ENCODE results near the gene DNM3. TPM values are rescaled to one million over a fixed set of nuclear protein-coding genes. Genes with fewer than 3 reads are reported as not detected.

The DNM3 gene
- total RNA-seq, 1 experiment from 2014 or later, result 1.7 TPM

- in situ Hi-C loops (cut with HindIII; ENCODE audit: low pct_unique_long_range_greater_than_20kb, low sequenced_read_pairs), result no loop called here
These were observed 549.0 kb downstream of the DNM3 start for GRCh38 chr1:172390301-172390682.

GRCh38 chr1:172390683-172391551 is 549.6 kb downstream of the DNM3 start:
- DNase-seq (ENCODE audit: low read depth), result no peak
- in situ Hi-C loops (cut with HindIII; ENCODE audit: low pct_unique_long_range_greater_than_20kb, low sequenced_read_pairs), result no loop called here

More at GRCh38 chr1:172390301-172390682, 549.0 kb downstream of the DNM3 start:
- no peak for DNase-seq (ENCODE audit: low read depth)

DNA sequence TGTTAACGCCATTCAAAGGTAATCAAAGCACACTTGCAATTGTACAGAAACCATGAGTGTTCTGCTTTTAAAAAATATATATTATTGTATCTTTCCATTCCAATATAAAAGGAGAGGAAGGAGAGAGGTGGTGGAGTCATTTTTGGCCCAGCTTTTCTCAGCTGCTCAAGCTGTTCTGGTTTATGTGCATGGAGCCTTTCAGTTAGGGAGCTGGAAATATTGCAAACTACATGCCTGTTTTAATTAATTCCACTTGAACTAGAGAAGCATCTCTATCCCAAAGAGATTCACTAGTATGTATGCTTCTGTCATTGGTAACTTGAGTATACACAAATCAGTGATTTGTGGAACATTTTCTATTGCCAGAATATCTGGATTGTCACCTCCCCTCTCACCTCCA is 550.7 kb downstream of the DNM3 start:
- in situ Hi-C loops (cut with HindIII; ENCODE audit: low pct_unique_long_range_greater_than_20kb, low sequenced_read_pairs), result no loop called here
- DNase-seq (ENCODE audit: low read depth), result no peak

- in situ Hi-C loops (cut with HindIII; ENCODE audit: low pct_unique_long_range_greater_than_20kb, low sequenced_read_pairs), result no loop called here
- DNase-seq (ENCODE audit: low read depth), result no peak
These were observed 552.1 kb downstream of the DNM3 start for GRCh38 chr1:172393354-172393753.

- in situ Hi-C loops (cut with HindIII; ENCODE audit: low pct_unique_long_range_greater_than_20kb, low sequenced_read_pairs), result no loop called here
These were observed 552.9 kb downstream of the DNM3 start for GRCh38 chr1:172394141-172394751.

DNA sequence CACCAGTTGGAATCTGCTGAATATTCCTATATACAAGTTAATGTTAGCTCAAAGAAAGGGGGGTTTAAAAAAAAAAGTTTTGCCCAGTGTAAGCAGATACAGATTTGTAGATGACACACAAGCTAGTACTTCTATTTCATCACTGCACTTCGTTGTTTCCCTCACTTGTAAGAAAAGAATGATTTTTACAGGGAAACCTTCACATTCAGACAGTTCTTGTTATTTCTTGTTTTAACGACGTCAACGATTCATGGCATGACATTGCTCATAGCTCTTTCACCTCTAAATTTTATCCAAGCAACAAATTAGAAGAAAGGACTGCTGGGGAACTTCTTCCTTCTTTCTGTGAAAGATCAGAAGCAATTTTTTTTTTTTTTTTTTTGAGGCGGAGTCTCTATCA is 553.5 kb downstream of the DNM3 start:
- in situ Hi-C loops (cut with HindIII; ENCODE audit: low pct_unique_long_range_greater_than_20kb, low sequenced_read_pairs), result no loop called here
- DNase-seq (ENCODE audit: low read depth), result no peak

More at GRCh38 chr1:172394141-172394751, 552.9 kb downstream of the DNM3 start:
- peak; percentile 12 for DNase-seq (ENCODE audit: low read depth)

DNA sequence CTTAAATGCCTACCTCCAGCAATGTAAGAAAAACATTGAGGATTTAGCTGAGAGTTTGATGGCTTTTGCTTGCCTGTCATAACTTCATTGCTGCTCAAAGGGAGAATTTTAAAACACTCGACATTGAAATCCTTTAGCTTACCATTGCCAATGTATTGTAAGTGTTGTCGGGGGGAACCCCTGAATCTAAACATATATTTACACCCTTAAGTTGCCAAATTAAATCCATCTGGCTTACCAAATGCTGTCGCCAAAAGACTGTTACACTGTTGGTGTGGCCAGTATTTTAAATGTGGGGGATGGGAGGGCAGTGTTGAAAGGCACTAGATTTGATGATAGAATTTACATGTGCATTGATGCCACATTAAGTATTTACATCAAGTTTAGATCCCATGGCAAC is 554.3 kb downstream of the DNM3 start:
- in situ Hi-C loops (cut with HindIII; ENCODE audit: low pct_unique_long_range_greater_than_20kb, low sequenced_read_pairs), result no loop called here
- no peak for DNase-seq (ENCODE audit: low read depth)

- in situ Hi-C loops (cut with HindIII; ENCODE audit: low pct_unique_long_range_greater_than_20kb, low sequenced_read_pairs), result no loop called here
- peak; percentile 13 for DNase-seq (ENCODE audit: low read depth)
These were observed 555.9 kb downstream of the DNM3 start for GRCh38 chr1:172397221-172397620.

- in situ Hi-C loops (cut with HindIII; ENCODE audit: low pct_unique_long_range_greater_than_20kb, low sequenced_read_pairs), result no loop called here
- no peak for DNase-seq (ENCODE audit: low read depth)
These were observed 556.3 kb downstream of the DNM3 start for GRCh38 chr1:172397633-172398032.

DNA sequence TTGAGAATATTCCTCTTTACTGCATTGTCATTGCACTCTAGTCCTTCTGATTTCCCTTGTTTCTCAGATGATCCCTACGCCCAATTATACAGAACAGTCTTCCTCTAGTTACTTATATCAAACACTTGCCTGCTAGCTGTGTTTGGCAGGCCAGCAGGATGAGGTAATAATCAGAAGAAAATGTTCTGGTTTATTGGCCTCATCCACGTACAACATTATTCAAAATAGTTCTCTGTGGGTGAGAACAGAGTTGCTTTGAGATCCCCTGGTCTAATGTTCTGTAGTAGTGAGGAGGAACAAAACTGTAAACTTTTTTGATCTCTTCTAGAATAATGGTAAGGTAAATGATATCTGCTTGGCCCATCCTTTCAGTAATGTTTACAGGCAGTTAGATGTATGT is 556.9 kb downstream of the DNM3 start:
- in situ Hi-C loops (cut with HindIII; ENCODE audit: low pct_unique_long_range_greater_than_20kb, low sequenced_read_pairs), result no loop called here
- no peak for DNase-seq (ENCODE audit: low read depth)

DNA sequence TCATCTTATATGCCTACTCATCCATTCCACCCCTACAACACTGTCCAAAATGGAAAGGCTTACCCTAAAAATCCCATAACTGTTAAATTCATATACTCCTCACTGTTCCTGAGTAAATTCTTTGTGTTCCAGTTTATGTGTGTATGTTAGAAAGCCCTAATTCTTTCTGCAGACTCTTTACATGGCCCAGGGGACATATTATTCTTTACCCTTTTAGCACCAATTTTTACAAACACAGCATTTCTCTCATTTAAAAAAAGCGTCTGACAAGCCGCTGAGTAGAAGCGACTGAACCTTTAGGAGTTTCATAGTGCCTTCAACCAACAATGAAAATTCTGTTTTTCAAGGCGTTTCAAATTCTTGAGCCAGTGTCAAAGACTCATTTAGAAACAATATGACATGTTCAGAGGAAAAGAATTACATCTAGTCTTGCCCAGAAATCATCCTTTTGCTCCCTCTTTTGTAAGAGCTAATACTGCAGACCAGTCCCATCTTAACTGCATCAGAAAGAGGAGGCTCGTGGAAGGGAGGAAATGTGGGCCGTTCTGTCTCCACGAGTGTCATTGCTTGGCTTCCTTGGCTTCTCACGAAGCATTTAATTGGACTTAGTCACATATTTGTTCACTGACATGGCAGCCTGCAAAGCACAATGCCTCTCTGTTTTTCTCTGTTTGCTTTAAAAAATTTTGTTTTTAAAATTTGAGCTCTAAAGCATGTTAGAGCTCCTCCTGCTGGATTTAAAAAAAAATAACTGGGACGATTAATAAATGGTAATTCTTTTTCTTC is 557.9 kb downstream of the DNM3 start:
- in situ Hi-C loops (cut with HindIII; ENCODE audit: low pct_unique_long_range_greater_than_20kb, low sequenced_read_pairs), result no loop called here
- peak; percentile 83 for DNase-seq (ENCODE audit: low read depth)

- in situ Hi-C loops (cut with HindIII; ENCODE audit: low pct_unique_long_range_greater_than_20kb, low sequenced_read_pairs), result no loop called here
- peak; percentile 10 for DNase-seq (ENCODE audit: low read depth)
These were observed 558.7 kb downstream of the DNM3 start for GRCh38 chr1:172399756-172400721.

DNA sequence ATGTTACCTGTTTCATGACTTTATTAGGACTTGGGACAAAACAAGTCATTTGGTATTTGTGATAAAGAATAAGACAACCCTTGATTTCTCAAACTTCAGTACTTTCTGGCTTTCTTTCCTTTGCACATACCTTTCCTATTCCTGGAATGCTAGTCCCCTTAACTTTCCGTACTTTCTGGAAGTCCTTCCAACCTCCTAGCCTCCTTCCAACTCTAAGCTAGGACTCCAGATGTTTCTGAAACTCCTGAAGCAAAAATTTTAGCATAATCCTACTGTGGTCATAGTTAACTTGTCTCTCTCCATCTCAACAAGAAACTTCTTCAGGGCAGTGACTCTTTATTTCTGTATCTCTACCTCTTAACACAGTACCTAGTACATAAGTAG is 559.4 kb downstream of the DNM3 start:
- DNase-seq (ENCODE audit: low read depth), result no peak
- in situ Hi-C loops (cut with HindIII; ENCODE audit: low pct_unique_long_range_greater_than_20kb, low sequenced_read_pairs), result no loop called here

- in situ Hi-C loops (cut with HindIII; ENCODE audit: low pct_unique_long_range_greater_than_20kb, low sequenced_read_pairs), result no loop called here
These were observed 560.2 kb downstream of the DNM3 start for GRCh38 chr1:172401477-172401876.

GRCh38 chr1:172401892-172402291 is 560.6 kb downstream of the DNM3 start:
- in situ Hi-C loops (cut with HindIII; ENCODE audit: low pct_unique_long_range_greater_than_20kb, low sequenced_read_pairs), result no loop called here
- DNase-seq (ENCODE audit: low read depth), result no peak

More at GRCh38 chr1:172401477-172401876, 560.2 kb downstream of the DNM3 start:
- DNase-seq (ENCODE audit: low read depth), result no peak

DNA sequence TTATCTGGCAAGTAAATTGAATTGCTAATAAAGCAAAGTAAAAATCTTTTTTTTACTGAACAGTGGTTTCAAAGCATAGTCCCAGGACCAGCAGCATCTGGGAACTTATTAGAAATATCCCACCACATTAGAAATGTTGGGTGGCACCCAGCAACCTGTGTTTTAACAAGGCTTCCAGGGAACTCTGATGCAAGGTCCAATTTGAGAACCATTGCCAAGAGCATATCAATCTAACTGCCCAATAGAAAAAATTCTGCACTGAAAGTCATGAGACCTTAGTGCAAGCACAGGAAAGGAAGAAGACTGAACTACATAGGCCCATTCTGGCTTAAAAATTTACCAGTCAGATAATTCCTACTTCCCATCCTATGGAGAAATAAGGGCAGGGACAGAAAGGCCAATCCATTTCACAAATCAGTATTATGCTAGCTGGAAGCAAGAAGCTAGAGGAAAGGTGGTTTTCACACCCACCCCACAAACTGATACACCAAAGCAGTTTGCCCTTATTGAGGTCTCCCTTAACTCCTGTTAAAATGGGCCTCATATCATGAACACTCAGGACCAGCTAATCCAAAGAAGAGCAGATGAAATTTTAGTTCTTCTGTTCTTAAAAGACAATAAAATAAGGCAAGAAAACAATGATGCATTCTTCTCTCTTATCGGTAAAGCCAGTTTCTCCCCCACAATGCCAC is 561.7 kb downstream of the DNM3 start:
- in situ Hi-C loops (cut with HindIII; ENCODE audit: low pct_unique_long_range_greater_than_20kb, low sequenced_read_pairs), result no loop called here
- DNase-seq (ENCODE audit: low read depth), result no peak

DNA sequence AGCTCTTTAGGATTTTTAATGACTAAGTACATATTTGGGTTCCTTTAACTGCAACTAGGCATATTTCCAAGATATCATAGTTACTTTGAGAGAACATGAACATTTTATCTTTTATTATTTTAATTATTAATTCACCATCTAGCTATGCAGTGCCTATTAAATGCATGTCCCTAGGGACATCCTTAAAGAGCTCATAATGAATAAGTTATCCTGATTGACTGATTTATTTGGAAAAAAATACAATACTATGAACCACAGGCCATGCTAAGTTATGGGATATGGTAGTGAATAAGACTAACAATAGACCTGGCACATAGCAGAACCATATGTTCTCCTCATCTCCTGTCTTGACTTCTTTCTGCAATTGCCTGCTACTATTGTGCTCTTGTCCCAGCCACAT is 562.8 kb downstream of the DNM3 start:
- in situ Hi-C loops (cut with HindIII; ENCODE audit: low pct_unique_long_range_greater_than_20kb, low sequenced_read_pairs), result no loop called here

More for the DNA sequence above, 562.8 kb downstream of the DNM3 start:
- DNase-seq (ENCODE audit: low read depth), result no peak
